Parathyroid adenoma (tissue), 2 donors: ENCODE data around the gene LARP4B.

Experiments used
- H2AFZ ChIP-seq: fragments of 300-600 bp; sonication (generic); one replicate; pipeline ENCODE4 v1.7.0; 2017; ENCODE audit warnings: antibody characterized with exemption, mild to moderate bottlenecking
- H3K27ac ChIP-seq: fragments of 300-600 bp; sonication (generic); one replicate; pipeline ENCODE4 v1.7.0; 2017
- H3K27me3 ChIP-seq: fragments of 300-600 bp; sonication (generic); one replicate; pipeline ENCODE4 v1.7.0; 2017; ENCODE audit warnings: low read length; ENCODE audit not compliant: control insufficient read depth, insufficient read depth
- H3K36me3 ChIP-seq: fragments of 300-600 bp; sonication (generic); one replicate; pipeline ENCODE4 v1.7.0; 2017; ENCODE audit warnings: low read length; ENCODE audit not compliant: control insufficient read depth, insufficient read depth
- H3K4me1 ChIP-seq: fragments of 300-600 bp; sonication (generic); one replicate; pipeline ENCODE4 v1.7.0; 2017; ENCODE audit warnings: control low read depth
- H3K4me2 ChIP-seq: fragments of 300-600 bp; sonication (generic); one replicate; pipeline ENCODE4 v1.7.0; 2017; ENCODE audit warnings: low read length
- H3K4me3 ChIP-seq: fragments of 300-600 bp; sonication (generic); one replicate; pipeline ENCODE4 v1.7.0; 2017; ENCODE audit warnings: low read depth, low read length
- H3K79me2 ChIP-seq: fragments of 300-600 bp; sonication (generic); one replicate; pipeline ENCODE4 v1.7.0; 2017; ENCODE audit warnings: control low read depth
- H3K9ac ChIP-seq: fragments of 300-600 bp; sonication (generic); one replicate; pipeline ENCODE4 v1.7.0; 2017; ENCODE audit warnings: mild to moderate bottlenecking
- H3K9me3 ChIP-seq: fragments of 300-600 bp; sonication (generic); one replicate; pipeline ENCODE4 v1.7.0; 2017; ENCODE audit warnings: low read length; ENCODE audit not compliant: control insufficient read depth
- CTCF ChIP-seq: fragments of 300-600 bp; sonication (generic); IDR thresholded peaks from one replicate; pipeline ENCODE4 v1.7.0; 2017; ENCODE audit warnings: antibody characterized with exemption, mild to moderate bottlenecking
- donor health status: primary hyperparathyroidism.

Gene LARP4B

GRCh38 chr10:876438-876837, 55.1 kb downstream of the LARP4B start:
- Histone ChIP-seq H3K27me3 (no peaks in the 10 kb centered on the region), H3K9ac (no peak overlapping the region), H3K4me3 (no peak overlapping the region), H3K79me2 (peaks cover 43% of the 10 kb centered on the region), H3K4me2 (no peak overlapping the region), H2AFZ (no peak overlapping the region), H3K4me1 (no peaks in the 10 kb centered on the region), H3K36me3 (no peaks in the 10 kb centered on the region), H3K27ac (no peak overlapping the region), H3K9me3 (no peaks in the 10 kb centered on the region)
- no peak for TF ChIP-seq CTCF

DNA sequence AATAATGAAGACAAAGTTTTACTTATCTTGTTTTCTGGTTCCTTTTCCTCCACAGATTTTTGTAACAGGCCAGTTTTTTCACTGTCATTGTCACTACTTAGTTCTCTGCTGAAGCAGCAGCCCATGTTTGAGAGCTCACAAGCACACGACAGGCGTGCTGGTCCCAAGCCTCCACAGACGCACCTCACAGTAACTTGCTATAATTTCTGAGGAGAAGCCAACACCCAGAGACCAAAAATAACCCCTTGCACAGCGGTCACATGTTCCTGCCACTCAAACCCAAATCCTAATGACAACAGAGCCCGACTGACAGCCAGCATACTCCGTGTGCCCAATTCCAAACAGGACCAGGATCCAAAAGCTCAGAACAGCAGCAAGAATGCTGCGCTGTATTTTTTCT, 58.5 kb downstream of the LARP4B start:
- Histone ChIP-seq H3K9me3 (no peaks in the 10 kb centered on the region), H3K36me3 (no peaks in the 10 kb centered on the region), H3K4me1 (no peaks in the 10 kb centered on the region), H2AFZ (no peak overlapping the region), H3K4me2 (no peak overlapping the region), H3K4me3 (no peak overlapping the region), H3K79me2 (peaks cover 48% of the 10 kb centered on the region), H3K27ac (no peak overlapping the region), H3K9ac (no peak overlapping the region), H3K27me3 (no peaks in the 10 kb centered on the region)
- no peak for TF ChIP-seq CTCF

DNA sequence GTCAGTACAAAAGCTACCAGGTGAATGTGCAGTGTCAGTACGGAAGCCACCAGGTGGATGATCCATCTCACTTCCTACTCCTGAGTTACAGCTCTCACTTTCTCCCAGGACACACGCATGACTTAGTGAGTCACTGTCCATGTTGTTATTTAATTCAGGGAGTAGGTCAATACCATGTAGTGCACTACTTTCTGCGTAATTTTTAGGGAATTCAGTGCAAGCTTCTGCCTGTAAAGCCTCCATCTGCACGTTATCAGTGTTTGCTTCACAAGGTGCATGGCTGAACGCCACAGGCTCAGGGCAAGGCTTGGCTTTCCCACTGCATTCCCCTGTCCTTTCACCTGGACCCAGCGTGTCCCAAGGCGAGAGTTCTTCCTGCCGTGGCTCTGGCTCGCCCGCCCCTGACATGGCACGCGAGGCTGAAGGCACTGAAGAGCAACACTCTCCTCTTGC, 59.5 kb downstream of the LARP4B start:
- no peaks in the 10 kb centered on the region for H3K36me3 ChIP-seq
- H3K9ac ChIP-seq = no peak overlapping the region
- no peak overlapping the region for H3K4me2 ChIP-seq
- no peak overlapping the region for H3K27ac ChIP-seq
- H3K9me3 ChIP-seq = no peaks in the 10 kb centered on the region
- no peak for TF ChIP-seq CTCF
- no peaks in the 10 kb centered on the region for H3K4me1 ChIP-seq
- no peaks in the 10 kb centered on the region for H3K27me3 ChIP-seq
- no peak overlapping the region for H2AFZ ChIP-seq
- peaks cover 50% of the 10 kb centered on the region for H3K79me2 ChIP-seq
- no peak overlapping the region for H3K4me3 ChIP-seq

DNA sequence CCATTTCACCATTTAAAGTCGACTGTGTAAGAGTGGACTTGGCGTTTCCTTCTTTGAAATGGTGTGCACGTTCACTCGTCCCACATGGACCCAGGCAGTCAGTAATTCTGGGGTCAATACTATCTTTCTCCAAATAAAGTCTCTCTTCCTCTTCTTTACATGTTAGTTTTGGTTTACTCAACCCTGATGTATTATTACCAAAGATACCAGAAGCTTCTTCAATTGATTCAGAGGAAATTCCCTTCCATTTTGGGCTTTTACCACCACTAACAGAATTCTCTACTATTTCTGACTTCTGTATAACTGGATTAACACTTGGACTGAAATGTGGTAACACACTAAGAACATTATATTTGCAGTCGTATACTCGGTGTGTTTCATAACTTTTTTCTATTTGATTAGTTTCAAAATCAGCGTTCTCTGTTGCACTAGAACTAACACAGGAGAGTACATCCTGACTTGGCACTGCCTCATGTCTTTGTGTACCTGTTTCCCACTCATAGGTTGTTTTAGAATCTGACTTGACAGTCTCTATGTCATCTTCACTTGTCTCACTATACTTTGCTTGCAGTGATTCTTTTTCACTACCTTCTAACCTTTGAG, 60.8 kb downstream of the LARP4B start:
- no peak overlapping the region for H3K4me2 ChIP-seq
- H3K4me3 ChIP-seq = no peak overlapping the region
- no peaks in the 10 kb centered on the region for H3K4me1 ChIP-seq
- no peaks in the 10 kb centered on the region for H3K9me3 ChIP-seq
- TF ChIP-seq CTCF = no peak
- no peak overlapping the region for H3K9ac ChIP-seq
- peaks cover 55% of the 10 kb centered on the region for H3K79me2 ChIP-seq
- no peak overlapping the region for H2AFZ ChIP-seq
- no peak overlapping the region for H3K27ac ChIP-seq
- no peaks in the 10 kb centered on the region for H3K36me3 ChIP-seq
- H3K27me3 ChIP-seq = no peaks in the 10 kb centered on the region

DNA sequence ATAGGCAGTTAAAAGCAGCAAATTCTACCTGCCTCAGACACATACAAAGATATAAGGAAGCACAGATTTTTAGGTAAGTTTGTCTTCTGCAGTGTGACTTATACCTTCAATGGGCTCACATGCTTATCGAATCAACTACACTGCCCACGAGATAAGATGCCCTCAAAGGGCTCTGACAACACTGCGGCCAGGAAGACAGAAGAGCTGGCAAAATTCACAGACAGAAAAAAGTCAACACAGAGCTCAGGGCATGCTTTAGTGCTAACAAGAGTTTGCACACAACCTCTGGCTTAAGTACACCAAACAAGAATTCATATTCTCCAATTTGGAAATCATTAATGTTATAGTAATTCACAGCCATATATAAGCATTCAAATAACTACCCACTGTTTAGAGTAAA, 62.3 kb downstream of the LARP4B start:
- Histone ChIP-seq H3K4me3 (no peak overlapping the region), H3K27ac (no peak overlapping the region), H3K27me3 (no peaks in the 10 kb centered on the region), H3K36me3 (no peaks in the 10 kb centered on the region), H3K79me2 (peaks cover 66% of the 10 kb centered on the region), H3K4me1 (no peaks in the 10 kb centered on the region), H3K9ac (no peak overlapping the region), H3K9me3 (no peaks in the 10 kb centered on the region), H3K4me2 (no peak overlapping the region), H2AFZ (no peak overlapping the region)
- no peak for TF ChIP-seq CTCF
